ENCODE data around the gene ZNF672. TPM values are rescaled to one million over a fixed set of nuclear protein-coding genes. Genes with fewer than 3 reads are reported as not detected.

Gene ZNF672
- total RNA-seq, 1 donor from 2014 or later, result 20.6 TPM

DNA sequence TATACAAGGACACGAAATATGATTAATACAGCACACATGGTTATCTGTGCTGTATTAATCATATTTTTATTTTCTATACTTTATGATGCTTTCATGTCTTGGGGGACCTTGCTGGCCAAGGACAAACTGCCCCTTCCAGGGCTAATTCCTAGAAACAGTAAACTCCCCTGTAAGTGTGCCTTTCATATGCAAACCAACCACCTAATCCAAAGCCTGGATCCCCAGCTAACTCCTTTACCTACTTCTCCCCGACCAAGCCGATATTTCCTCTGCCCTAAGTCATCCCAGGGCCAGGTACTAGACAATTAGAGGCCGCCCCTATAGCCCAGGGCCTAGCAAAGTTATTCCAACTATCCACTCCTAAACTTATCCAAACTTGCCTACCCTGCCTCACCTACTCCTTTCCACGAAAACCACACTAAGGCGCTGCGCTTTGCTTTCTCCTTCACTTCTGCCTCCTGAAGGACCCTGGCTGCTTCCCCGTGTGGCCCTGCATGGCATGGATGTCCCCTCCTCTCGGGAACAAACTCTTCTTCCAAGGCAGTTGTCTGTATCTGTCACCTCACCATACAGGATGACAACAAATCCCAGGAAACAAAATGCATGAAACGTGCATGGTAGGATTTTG, 22.5 kb upstream of the ZNF672 start:
- DNase-seq (ENCODE audit: low read depth) (no peak), FAIRE-seq (no peak)
- H3K4me2 ChIP-seq (ENCODE audit: low read length), result no peak overlapping the region
- H3K9ac ChIP-seq (ENCODE audit: low read length), result no peak overlapping the region
- H3K4me1 ChIP-seq (ENCODE audit: insufficient read depth, low read length), result peaks cover 10% of the 10 kb centered on the region
- H4K20me1 ChIP-seq (ENCODE audit: insufficient read depth, low read length), result peaks cover 62% of the 10 kb centered on the region
- no peaks in the 10 kb centered on the region for H3K27me3 Mint-ChIP-seq (ENCODE audit: low read depth, unreplicated experiment)
- H3K4me3 ChIP-seq (ENCODE audit: insufficient read depth, low read depth, low read length), result no peak overlapping the region
- no peak overlapping the region for H3K27ac Mint-ChIP-seq (ENCODE audit: unreplicated experiment)
- no peaks in the 10 kb centered on the region for H3K27me3 ChIP-seq (ENCODE audit: insufficient read depth, low read length)
- H2AFZ ChIP-seq (ENCODE audit: low read depth, low read length), result no peak overlapping the region
- H3K4me3 Mint-ChIP-seq (ENCODE audit: unreplicated experiment), result no peak overlapping the region
- H3K9me3 ChIP-seq (ENCODE audit: insufficient read depth, low read depth, low read length), result no peaks in the 10 kb centered on the region
- peaks cover 4% of the 10 kb centered on the region for H3K4me1 Mint-ChIP-seq (ENCODE audit: low read depth, unreplicated experiment)
- H3K79me2 ChIP-seq (ENCODE audit: insufficient read depth, low read length), result peaks cover 47% of the 10 kb centered on the region
- TF ChIP-seq, protein P1, sequence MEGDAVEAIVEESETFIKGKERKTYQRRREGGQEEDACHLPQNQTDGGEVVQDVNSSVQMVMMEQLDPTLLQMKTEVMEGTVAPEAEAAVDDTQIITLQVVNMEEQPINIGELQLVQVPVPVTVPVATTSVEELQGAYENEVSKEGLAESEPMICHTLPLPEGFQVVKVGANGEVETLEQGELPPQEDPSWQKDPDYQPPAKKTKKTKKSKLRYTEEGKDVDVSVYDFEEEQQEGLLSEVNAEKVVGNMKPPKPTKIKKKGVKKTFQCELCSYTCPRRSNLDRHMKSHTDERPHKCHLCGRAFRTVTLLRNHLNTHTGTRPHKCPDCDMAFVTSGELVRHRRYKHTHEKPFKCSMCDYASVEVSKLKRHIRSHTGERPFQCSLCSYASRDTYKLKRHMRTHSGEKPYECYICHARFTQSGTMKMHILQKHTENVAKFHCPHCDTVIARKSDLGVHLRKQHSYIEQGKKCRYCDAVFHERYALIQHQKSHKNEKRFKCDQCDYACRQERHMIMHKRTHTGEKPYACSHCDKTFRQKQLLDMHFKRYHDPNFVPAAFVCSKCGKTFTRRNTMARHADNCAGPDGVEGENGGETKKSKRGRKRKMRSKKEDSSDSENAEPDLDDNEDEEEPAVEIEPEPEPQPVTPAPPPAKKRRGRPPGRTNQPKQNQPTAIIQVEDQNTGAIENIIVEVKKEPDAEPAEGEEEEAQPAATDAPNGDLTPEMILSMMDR (IDR thresholded peaks at IDR 0.05; ENCODE audit: insufficient read depth, low read depth, low read length), result no peak
- no peak for TF ChIP-seq EZH2 (IDR thresholded peaks at IDR 0.05; ENCODE audit: insufficient read depth, low read length)
- peaks cover 52% of the 10 kb centered on the region for H3K36me3 ChIP-seq (ENCODE audit: insufficient read depth, low read length)
- H3K9me3 Mint-ChIP-seq (ENCODE audit: unreplicated experiment), result peaks cover 2% of the 10 kb centered on the region
- peaks cover 48% of the 10 kb centered on the region for H3K36me3 Mint-ChIP-seq (ENCODE audit: low read depth, unreplicated experiment)
- H3K27ac ChIP-seq (ENCODE audit: low read depth, low read length), result no peak overlapping the region

DNA sequence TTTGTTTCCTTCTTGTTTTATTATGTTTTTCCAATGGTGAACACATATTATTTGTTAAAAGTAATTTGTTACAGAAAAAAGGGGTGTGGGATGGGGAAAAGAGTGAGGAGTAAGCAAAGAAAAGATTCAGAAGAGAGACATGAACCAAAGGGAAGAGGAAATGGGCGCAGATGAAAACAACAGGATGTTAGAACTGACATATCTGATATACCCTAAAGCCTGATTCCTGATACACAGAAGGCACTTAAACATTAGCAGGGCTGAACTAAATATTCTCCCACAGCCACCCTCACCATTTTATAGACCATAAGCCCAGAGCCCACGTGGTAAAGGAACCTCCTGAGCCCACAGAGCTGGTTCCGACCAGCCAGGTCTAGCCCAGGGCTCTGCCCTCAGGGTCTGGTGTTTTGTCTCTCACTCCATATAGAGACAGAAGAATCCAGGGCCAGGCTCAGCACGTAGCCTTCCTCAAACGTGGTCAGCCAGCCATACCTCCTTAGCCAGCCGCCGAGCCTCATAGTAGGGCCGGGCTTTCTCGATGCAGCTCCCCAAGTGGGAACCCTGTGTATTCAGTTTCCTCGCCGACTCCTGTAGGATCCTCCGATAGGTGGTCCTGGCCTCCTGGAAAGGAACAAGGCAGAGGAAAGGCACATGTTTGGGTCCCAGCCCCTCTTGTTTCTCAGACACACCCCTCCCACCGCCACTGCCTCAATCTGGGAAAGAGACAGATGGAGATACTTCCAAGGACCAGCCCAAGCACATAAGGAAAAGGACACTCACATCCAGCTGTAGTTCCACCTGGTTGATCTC, 21.8 kb upstream of the ZNF672 start:
- Histone ChIP-seq H3K4me3 (ENCODE audit: insufficient read depth, low read depth, low read length) (no peak overlapping the region), H2AFZ (ENCODE audit: low read depth, low read length) (no peak overlapping the region), H3K36me3 (ENCODE audit: insufficient read depth, low read length) (peaks cover 54% of the 10 kb centered on the region), H3K9me3 (ENCODE audit: insufficient read depth, low read depth, low read length) (no peaks in the 10 kb centered on the region), H3K9ac (ENCODE audit: low read length) (no peak overlapping the region), H4K20me1 (ENCODE audit: insufficient read depth, low read length) (peaks cover 55% of the 10 kb centered on the region), H3K4me1 (ENCODE audit: insufficient read depth, low read length) (peaks cover 14% of the 10 kb centered on the region), H3K27me3 (ENCODE audit: insufficient read depth, low read length) (no peaks in the 10 kb centered on the region), H3K4me2 (ENCODE audit: low read length) (no peak overlapping the region), H3K27ac (ENCODE audit: low read depth, low read length) (no peak overlapping the region), H3K79me2 (ENCODE audit: insufficient read depth, low read length) (peaks cover 55% of the 10 kb centered on the region)
- H3K27ac Mint-ChIP-seq (ENCODE audit: unreplicated experiment), result no peak overlapping the region
- H3K4me3 Mint-ChIP-seq (ENCODE audit: unreplicated experiment), result no peak overlapping the region
- H3K36me3 Mint-ChIP-seq (ENCODE audit: low read depth, unreplicated experiment), result peaks cover 48% of the 10 kb centered on the region
- peaks cover 2% of the 10 kb centered on the region for H3K9me3 Mint-ChIP-seq (ENCODE audit: unreplicated experiment)
- TF ChIP-seq, protein P1 (IDR thresholded peaks at IDR 0.05; ENCODE audit: insufficient read depth, low read depth, low read length), result no peak
- TF ChIP-seq EZH2 (IDR thresholded peaks at IDR 0.05; ENCODE audit: insufficient read depth, low read length), result no peak
- DNase-seq (ENCODE audit: low read depth), result no peak
- no peaks in the 10 kb centered on the region for H3K27me3 Mint-ChIP-seq (ENCODE audit: low read depth, unreplicated experiment)
- no peak for FAIRE-seq
- peaks cover 12% of the 10 kb centered on the region for H3K4me1 Mint-ChIP-seq (ENCODE audit: low read depth, unreplicated experiment)

Measured in astrocyte (in vitro differentiated cells and primary cell).